Osteoblast (primary cell): ENCODE data around the gene SLC25A15. TPM values are rescaled to one million over a fixed set of nuclear protein-coding genes. Genes with fewer than 3 reads are reported as not detected.
"Not testable (repeated sequence)": the region's sequence is repeated elsewhere in the genome, so short reads cannot be mapped to it uniquely, and the experiment has no call there.

ENCODE experiments used
- DNase-seq: peaks from one replicate; pipeline ENCODE4 v3.0.0; 2011; ENCODE audit warnings: low spot score, mixed read lengths; ENCODE audit not compliant: insufficient read length; ENCODE audit errors: missing footprints
- H2AFZ ChIP-seq: 2 replicates; pipeline ENCODE4 v1.6.0; 2011; ENCODE audit warnings: mild to moderate bottlenecking, low read length
- H3K27ac ChIP-seq: 2 replicates; pipeline ENCODE4 v1.5.1; 2011; ENCODE audit warnings: mild to moderate bottlenecking, low read depth, low read length, moderate library complexity
- H3K27me3 ChIP-seq: 2 replicates; pipeline ENCODE4 v1.6.0; 2012; ENCODE audit warnings: mild to moderate bottlenecking, control low read depth, inconsistent platforms, low read length, moderate library complexity; ENCODE audit not compliant: insufficient read depth
- H3K36me3 ChIP-seq: 2 replicates; pipeline ENCODE4 v1.5.1; 2011; ENCODE audit warnings: mild to moderate bottlenecking, low read length, control low read depth, moderate library complexity; ENCODE audit not compliant: insufficient read depth
- H3K4me1 ChIP-seq: 2 replicates; pipeline ENCODE4 v1.5.1; 2011; ENCODE audit warnings: mild to moderate bottlenecking, low read length, control low read depth, moderate library complexity; ENCODE audit not compliant: insufficient read depth
- H3K4me2 ChIP-seq: 2 replicates; pipeline ENCODE4 v1.6.0; 2011; ENCODE audit warnings: mild to moderate bottlenecking, low read length; ENCODE audit not compliant: insufficient read depth
- H3K4me3 ChIP-seq: fragments of 200-600 bp; sonication (generic); 3 replicates; pipeline ENCODE4 v1.5.1; 2012; ENCODE audit warnings: mild to moderate bottlenecking, low read length, inconsistent platforms; ENCODE audit not compliant: insufficient read depth
- H3K79me2 ChIP-seq: 2 replicates; pipeline ENCODE4 v1.6.0; 2012; ENCODE audit warnings: mild to moderate bottlenecking, low read length, control low read depth, inconsistent platforms; ENCODE audit not compliant: insufficient read depth
- H3K9me3 ChIP-seq: 2 replicates; pipeline ENCODE4 v1.5.1; 2011; ENCODE audit warnings: low read depth, low read length, control low read depth
- H4K20me1 ChIP-seq: 2 replicates; pipeline ENCODE4 v1.6.0; 2012; ENCODE audit warnings: mild to moderate bottlenecking, low read length, control low read depth; ENCODE audit not compliant: insufficient read depth
- total RNA-seq: library from RNA; depleted of rRNA; stranded (reverse); fragments of >200 nt; gene quantifications from 2 replicates; pipeline ENCODE4 v1.2.3, GENCODE V29; 2012
- TF ChIP-seq, protein P1 (sequence below): IDR thresholded peaks from 2 replicates; pipeline ENCODE4 v1.5.1; 2011; ENCODE audit warnings: mild to moderate bottlenecking, low read depth, low read length, moderate library complexity; ENCODE audit errors: extremely low read depth

The SLC25A15 gene
- total RNA-seq, 1 donor = 9.4 TPM

DNA sequence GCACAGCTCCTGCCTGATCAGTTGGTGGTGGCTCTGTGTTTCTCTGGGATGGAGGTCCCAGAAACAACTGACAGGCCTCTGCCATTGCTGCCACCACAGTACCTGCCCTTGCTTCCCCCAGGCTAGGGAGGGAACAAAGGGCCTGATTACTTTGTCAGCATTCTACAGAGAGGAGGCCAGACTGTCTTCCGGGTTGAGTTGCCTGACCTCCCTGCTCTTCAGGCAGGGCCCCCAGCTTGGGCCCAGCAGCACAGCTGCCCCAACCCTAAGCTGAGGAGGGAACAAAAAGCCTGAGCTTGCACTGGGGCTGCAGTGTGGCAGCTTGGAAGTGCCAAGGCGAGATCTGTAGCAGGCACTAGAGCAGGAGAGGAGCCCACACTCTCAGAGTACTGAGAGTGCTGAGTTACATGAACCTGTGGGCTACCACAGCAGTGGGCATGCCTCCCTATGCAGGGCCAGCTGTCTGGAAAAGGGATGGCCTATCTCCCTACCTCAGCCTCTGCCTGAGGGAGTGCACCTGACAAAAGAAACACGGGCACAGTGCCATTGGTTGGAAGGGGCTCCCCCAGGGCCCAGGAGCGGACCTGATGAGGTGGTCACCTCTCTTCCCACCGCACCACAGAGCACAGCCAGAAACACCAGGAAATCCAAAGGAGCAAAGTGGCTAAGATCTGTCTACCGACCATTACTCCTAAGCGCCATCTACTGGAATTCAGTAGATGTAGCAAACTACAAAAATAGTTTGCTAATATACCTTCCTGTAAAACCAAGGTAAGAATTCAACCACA is 24.4 kb downstream of the SLC25A15 start:
- Histone ChIP-seq H3K79me2 (no peaks in the 10 kb centered on the region), H4K20me1 (no peaks in the 10 kb centered on the region), H3K27me3 (no peaks in the 10 kb centered on the region), H3K4me1 (no peaks in the 10 kb centered on the region), H3K4me2 (no peak overlapping the region), H2AFZ (no peak overlapping the region), H3K27ac (no peak overlapping the region), H3K9me3 (no peaks in the 10 kb centered on the region), H3K4me3 (no peak overlapping the region), H3K36me3 (peaks cover 24% of the 10 kb centered on the region)
- peak; percentile 30 for DNase-seq
- TF ChIP-seq, protein P1, sequence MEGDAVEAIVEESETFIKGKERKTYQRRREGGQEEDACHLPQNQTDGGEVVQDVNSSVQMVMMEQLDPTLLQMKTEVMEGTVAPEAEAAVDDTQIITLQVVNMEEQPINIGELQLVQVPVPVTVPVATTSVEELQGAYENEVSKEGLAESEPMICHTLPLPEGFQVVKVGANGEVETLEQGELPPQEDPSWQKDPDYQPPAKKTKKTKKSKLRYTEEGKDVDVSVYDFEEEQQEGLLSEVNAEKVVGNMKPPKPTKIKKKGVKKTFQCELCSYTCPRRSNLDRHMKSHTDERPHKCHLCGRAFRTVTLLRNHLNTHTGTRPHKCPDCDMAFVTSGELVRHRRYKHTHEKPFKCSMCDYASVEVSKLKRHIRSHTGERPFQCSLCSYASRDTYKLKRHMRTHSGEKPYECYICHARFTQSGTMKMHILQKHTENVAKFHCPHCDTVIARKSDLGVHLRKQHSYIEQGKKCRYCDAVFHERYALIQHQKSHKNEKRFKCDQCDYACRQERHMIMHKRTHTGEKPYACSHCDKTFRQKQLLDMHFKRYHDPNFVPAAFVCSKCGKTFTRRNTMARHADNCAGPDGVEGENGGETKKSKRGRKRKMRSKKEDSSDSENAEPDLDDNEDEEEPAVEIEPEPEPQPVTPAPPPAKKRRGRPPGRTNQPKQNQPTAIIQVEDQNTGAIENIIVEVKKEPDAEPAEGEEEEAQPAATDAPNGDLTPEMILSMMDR = peak; percentile 64

DNA sequence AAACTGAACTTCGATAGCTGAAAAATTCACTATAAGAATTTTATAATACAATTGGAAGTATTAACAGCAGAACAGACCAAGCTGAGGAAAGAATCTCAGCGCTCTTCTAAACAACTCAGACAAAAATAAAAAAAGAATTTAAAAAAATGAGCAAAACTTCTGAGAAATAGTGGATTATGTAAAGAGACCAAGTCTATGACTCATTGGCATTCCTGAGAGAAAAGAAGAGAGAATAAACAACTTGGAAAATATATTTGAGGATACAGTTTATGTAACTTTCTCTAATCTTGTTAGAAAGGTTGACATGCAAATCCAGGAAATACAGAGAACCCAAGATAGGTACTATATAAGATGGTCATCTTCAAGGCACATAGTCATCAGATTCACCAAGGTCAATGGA is 25.4 kb downstream of the SLC25A15 start:
- Histone ChIP-seq H3K4me2 (no peak overlapping the region), H3K9me3 (no peaks in the 10 kb centered on the region), H3K4me3 (no peak overlapping the region), H2AFZ (no peak overlapping the region), H3K27me3 (no peaks in the 10 kb centered on the region), H4K20me1 (no peaks in the 10 kb centered on the region), H3K79me2 (no peaks in the 10 kb centered on the region), H3K4me1 (no peaks in the 10 kb centered on the region), H3K36me3 (peaks cover 15% of the 10 kb centered on the region), H3K27ac (no peak overlapping the region)
- no peak for DNase-seq
- TF ChIP-seq, protein P1 = no peak

DNA sequence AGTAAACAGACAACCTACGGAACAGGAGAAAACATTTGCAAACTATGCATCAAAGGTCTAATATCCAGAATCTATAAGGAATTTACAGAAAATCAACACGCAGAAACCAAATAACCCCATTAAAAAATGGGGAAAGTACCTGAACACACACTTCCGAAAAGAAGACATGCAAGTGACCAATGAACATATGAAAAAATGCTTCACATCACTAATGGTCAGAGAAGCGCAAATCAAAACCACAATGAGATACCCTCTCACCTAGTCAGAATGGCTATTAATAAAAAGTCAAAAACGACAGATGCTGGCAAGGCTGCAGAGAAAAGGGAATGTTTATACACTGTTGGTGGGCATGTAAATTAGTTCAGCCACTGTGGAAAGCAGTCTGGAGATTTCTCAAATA is 29.5 kb downstream of the SLC25A15 start:
- H3K4me3 ChIP-seq = no peak overlapping the region
- H3K27ac ChIP-seq = no peak overlapping the region
- H3K4me2 ChIP-seq = no peak overlapping the region
- H3K36me3 ChIP-seq = no peaks in the 10 kb centered on the region
- H4K20me1 ChIP-seq = no peaks in the 10 kb centered on the region
- H3K27me3 ChIP-seq = no peaks in the 10 kb centered on the region
- no peaks in the 10 kb centered on the region for H3K4me1 ChIP-seq
- TF ChIP-seq, protein P1 = no peak
- H3K9me3 ChIP-seq = no peaks in the 10 kb centered on the region
- H2AFZ ChIP-seq = no peak overlapping the region
- DNase-seq = no peak
- no peaks in the 10 kb centered on the region for H3K79me2 ChIP-seq

DNA sequence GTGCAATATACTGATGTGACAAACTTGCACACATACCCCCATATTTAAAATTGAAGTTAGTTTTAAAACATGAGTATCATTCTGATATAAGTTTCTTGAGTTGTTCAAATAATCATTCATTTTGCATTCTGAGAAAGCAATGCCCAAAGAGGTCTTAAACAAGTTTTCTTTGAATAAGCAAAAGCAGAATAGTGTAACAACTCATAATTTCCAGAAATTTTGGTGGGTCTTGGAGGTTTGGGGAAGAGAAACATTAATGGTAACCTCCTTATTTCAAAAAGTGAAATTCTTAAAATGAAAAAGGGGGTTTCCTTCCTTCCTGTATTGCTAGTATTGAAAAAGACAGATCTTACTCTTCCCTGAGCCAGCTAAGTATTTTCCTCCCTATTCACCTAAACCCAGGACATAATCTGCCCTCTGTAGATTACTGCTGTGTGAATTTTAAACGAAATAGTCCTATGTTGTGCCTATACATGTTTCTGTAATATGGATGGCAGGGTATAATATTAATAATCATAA is 30.4 kb downstream of the SLC25A15 start:
- no peak for DNase-seq
- H2AFZ ChIP-seq = no peak overlapping the region
- H3K27me3 ChIP-seq = no peaks in the 10 kb centered on the region
- H3K79me2 ChIP-seq = no peaks in the 10 kb centered on the region
- TF ChIP-seq, protein P1 = no peak
- H3K4me1 ChIP-seq = no peaks in the 10 kb centered on the region
- no peaks in the 10 kb centered on the region for H3K36me3 ChIP-seq
- H3K4me2 ChIP-seq = no peak overlapping the region
- no peak overlapping the region for H3K4me3 ChIP-seq
- no peaks in the 10 kb centered on the region for H3K9me3 ChIP-seq
- no peak overlapping the region for H3K27ac ChIP-seq
- no peaks in the 10 kb centered on the region for H4K20me1 ChIP-seq

DNA sequence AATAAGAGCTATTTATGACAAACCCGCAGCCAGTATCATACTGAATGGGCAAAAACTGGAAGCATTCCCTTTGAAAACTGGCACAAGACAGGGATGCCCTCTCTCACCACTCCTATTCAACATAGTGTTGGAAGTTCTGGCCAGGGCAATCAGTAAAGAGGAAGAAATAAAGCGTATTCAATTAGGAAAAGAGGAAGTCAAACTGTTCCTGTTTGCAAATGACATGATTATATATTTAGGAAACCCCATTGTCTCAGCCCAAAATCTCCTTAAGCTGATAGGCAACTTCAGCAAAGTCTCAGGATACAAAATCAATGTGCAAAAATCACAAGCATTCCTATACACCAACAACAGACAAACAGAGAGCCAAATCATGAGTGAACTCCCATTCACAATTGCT is 50.3 kb downstream of the SLC25A15 start:
- H3K4me2 ChIP-seq, H3K4me3 ChIP-seq, H3K4me1 ChIP-seq, H3K36me3 ChIP-seq, H3K79me2 ChIP-seq, H3K27me3 ChIP-seq, H2AFZ ChIP-seq, H3K9me3 ChIP-seq, H4K20me1 ChIP-seq, DNase-seq, H3K27ac ChIP-seq: not testable (repeated sequence)

DNA sequence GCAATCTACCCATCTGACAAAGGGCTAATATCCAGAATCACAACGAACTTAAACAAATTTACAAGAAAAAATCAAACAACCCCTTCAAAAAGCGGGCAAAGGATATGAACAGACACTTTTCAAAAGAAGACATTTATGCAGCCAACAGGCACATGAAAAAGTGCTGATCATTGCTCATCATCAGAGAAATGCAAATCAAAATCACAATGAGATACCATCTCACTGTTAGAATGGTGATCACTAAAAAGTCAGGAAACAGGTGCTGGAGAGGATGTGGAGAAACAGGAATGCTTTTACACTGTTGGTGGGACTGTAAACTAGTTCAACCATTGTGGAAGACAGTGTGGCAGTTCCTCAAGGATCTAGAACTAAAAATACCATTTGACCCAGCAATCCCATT is 51.5 kb downstream of the SLC25A15 start:
- H3K4me1 ChIP-seq, H3K9me3 ChIP-seq, H3K27ac ChIP-seq, H4K20me1 ChIP-seq, H3K4me2 ChIP-seq, H3K79me2 ChIP-seq, H3K27me3 ChIP-seq, H3K4me3 ChIP-seq, H2AFZ ChIP-seq, DNase-seq, H3K36me3 ChIP-seq: not testable (repeated sequence)
